HepG2 (cell line): ENCODE results near the gene MRI1. TPM values are rescaled to one million over a fixed set of nuclear protein-coding genes. Genes with fewer than 3 reads are reported as not detected.

ENCODE experiments used
- ASH2L ChIP-seq: fragments of 300-600, 200-600 bp; sonication (generic); IDR thresholded peaks from 2 replicates; pipeline ENCODE4 v1.7.0; 2017; ENCODE audit warnings: low read depth, mild to moderate bottlenecking, moderate library complexity, mixed read lengths, low read length; ENCODE audit not compliant: insufficient read length
- CREB1 ChIP-seq, 2 experiments: fragments of 450-650 bp in 1 of 2; IDR thresholded peaks; 2 replicates each; pipeline ENCODE4 v1.6.1; 2016 to 2017; ENCODE audit warnings: control low read depth in 1 of 2, mild to moderate bottlenecking in 1 of 2, missing compliant biosample characterization in 1 of 2, missing genetic modification characterization in 1 of 2
- GATAD2A ChIP-seq: IDR thresholded peaks from 2 replicates; pipeline ENCODE4 v1.6.1; 2016
- MED1 ChIP-seq: sonication (generic); formaldehyde crosslinking; IDR thresholded peaks from 2 replicates; pipeline ENCODE4 v1.4.0; 2020; ENCODE audit warnings: missing genetic modification reagents
- PTBP1 ChIP-seq: fragments of 200-400 bp; formaldehyde crosslinking; IDR thresholded peaks from 2 replicates; pipeline ENCODE4 v1.6.1; 2018; ENCODE audit warnings: low read length, low read depth; ENCODE audit not compliant: poor library complexity, severe bottlenecking
- SIN3A ChIP-seq: IDR thresholded peaks from 2 replicates; pipeline ENCODE4 v1.6.1; 2011; ENCODE audit warnings: low read depth, mild to moderate bottlenecking, control low read depth, low read length, borderline replicate concordance
- SOX6 ChIP-seq, 2 experiments: fragments of 450-650 bp in 1 of 2; sonication (generic) in 1 of 2; formaldehyde crosslinking in 1 of 2; IDR thresholded peaks; 2 replicates each; pipeline versions ENCODE4 v1.4.0 to v1.6.1; 2017 to 2020; ENCODE audit warnings: antibody characterized with exemption in 1 of 2, mild to moderate bottlenecking in 1 of 2, missing genetic modification reagents in 1 of 2
- ZNF160 ChIP-seq: sonication (generic); formaldehyde crosslinking; IDR thresholded peaks from 2 replicates; pipeline ENCODE4 v1.8.0; 2022; ENCODE audit warnings: mild to moderate bottlenecking, inconsistent platforms, missing genetic modification reagents
- ZNF225 ChIP-seq: sonication (generic); formaldehyde crosslinking; IDR thresholded peaks from 2 replicates; pipeline ENCODE4 v1.4.0; 2020; ENCODE audit warnings: mild to moderate bottlenecking, missing genetic modification reagents
- ZNF432 ChIP-seq: sonication (generic); formaldehyde crosslinking; IDR thresholded peaks from 2 replicates; pipeline ENCODE4 v1.5.0; 2020; ENCODE audit warnings: missing genetic modification reagents, mild to moderate bottlenecking, borderline replicate concordance
- polyA plus RNA-seq, 8 experiments: library from polyadenylated mRNA; depleted of rRNA in 3 of 8; stranded (reverse) in 7 of 8; unstranded in 1 of 8; fragments of >200 nt; fragmentation: Illumina TruSeq in 4 of 8; extraction: Trizol in 4 of 8; gene quantifications; 2 replicates each; pipeline versions ENCODE4 v1.2.1 to v1.2.3, GENCODE V29; 2011 to 2016; ENCODE audit warnings: low read depth in 4 of 8, missing spikeins in 1 of 8, mixed read lengths in 1 of 8; ENCODE audit not compliant: insufficient read depth in 1 of 8
- total RNA-seq, 5 experiments: library from RNA; depleted of rRNA; stranded (reverse); fragments of >200 nt; fragmentation: Illumina TruSeq; extraction: Trizol; gene quantifications; 2 replicates each; pipeline ENCODE4 v1.2.3, GENCODE V29; 2016; ENCODE audit warnings: low read depth in 1 of 5
- TF ChIP-seq, protein P1 (sequence below): sonication (generic); IDR thresholded peaks from 2 replicates; pipeline ENCODE4 v1.6.1; 2016; ENCODE audit warnings: low read depth, borderline replicate concordance
- TF ChIP-seq, protein P2 (sequence below): sonication (generic); formaldehyde crosslinking; IDR thresholded peaks from 2 replicates; pipeline ENCODE4 v1.4.0; 2020; ENCODE audit warnings: missing genetic modification reagents
- TF ChIP-seq, protein P3 (sequence below): IDR thresholded peaks from 2 replicates; pipeline ENCODE4 v1.6.1; 2012; ENCODE audit warnings: inconsistent platforms
- TF ChIP-seq, protein P4 (sequence below): sonication (generic); formaldehyde crosslinking; conservative IDR thresholded peaks from 2 replicates; pipeline ENCODE4 v1.4.0; 2020; ENCODE audit warnings: mild to moderate bottlenecking, missing genetic modification reagents, moderate library complexity
- TF ChIP-seq, protein P5 (sequence below): sonication (generic); formaldehyde crosslinking; IDR thresholded peaks from 2 replicates; pipeline ENCODE4 v1.5.0; 2020; ENCODE audit warnings: mild to moderate bottlenecking, missing genetic modification reagents, moderate library complexity
- TF ChIP-seq, protein P6 (sequence below): sonication (generic); formaldehyde crosslinking; IDR thresholded peaks from 2 replicates; pipeline ENCODE4 v1.5.1; 2020; ENCODE audit warnings: missing genetic modification reagents, mild to moderate bottlenecking, borderline replicate concordance
- TF ChIP-seq, protein P7 (sequence below), 2 experiments: fragments of 450-650 bp in 1 of 2; sonication (generic) in 1 of 2; formaldehyde crosslinking; IDR thresholded peaks; 2 replicates each; pipeline versions ENCODE4 v1.5.0 to v1.8.0; 2020 to 2022; ENCODE audit warnings: mild to moderate bottlenecking in 1 of 2, missing genetic modification reagents in 1 of 2

Gene MRI1
- total and polyA plus RNA-seq, 2 of the 13 experiments (the other 11 are each of a cell fraction or from before 2014, with no cell fraction given) = 20.1 to 20.6 TPM

DNA sequence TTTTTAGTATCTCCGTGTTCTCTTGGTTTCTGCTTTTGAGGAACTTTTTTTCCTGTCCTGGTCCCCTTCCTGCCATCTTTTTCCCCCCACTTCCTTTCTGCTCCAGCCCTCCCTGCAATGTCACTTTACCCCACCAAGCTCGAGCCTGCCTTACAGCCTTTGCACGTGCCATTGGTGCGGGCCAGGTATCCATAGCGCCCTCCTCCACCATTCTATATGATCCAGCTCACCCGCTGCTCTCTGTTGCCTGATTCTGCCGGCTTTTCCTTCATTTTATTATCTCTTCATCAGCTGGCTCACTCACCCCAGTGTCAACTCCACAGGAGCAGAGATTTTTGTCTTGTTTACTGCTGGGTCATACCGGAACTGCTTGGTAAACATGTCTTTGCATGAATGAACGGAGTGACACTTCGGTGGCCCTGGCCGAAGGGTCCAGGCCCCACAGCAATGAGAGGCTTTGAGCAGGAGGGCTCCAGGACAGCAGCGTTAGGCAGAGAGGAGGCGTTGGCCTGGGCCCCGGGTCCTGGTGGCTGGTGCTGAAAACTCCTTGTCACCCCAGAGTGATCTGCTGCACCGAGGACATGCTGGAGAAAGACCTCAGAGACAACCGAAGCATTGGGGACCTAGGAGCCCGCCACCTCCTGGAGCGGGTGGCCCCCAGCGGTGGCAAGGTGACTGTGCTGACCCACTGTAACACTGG, 1.2 kb downstream of the MRI1 start (continued):
- TF ChIP-seq ZNF225 (CRISPR knock-in tag) = peak; percentile 48; the same call in 1 of the 2 replicates
- TF ChIP-seq, protein P1, sequence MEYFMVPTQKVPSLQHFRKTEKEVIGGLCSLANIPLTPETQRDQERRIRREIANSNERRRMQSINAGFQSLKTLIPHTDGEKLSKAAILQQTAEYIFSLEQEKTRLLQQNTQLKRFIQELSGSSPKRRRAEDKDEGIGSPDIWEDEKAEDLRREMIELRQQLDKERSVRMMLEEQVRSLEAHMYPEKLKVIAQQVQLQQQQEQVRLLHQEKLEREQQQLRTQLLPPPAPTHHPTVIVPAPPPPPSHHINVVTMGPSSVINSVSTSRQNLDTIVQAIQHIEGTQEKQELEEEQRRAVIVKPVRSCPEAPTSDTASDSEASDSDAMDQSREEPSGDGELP = peak; percentile 74
- TF ChIP-seq PTBP1 = no peak
- TF ChIP-seq CREB1 (IDR thresholded peaks at IDR 0.05) = no peak
- TF ChIP-seq CREB1 (CRISPR knock-in tag; IDR thresholded peaks at IDR 0.05) = peak; percentile 61; the same call in 1 of the 2 replicates
- TF ChIP-seq, protein P2, sequence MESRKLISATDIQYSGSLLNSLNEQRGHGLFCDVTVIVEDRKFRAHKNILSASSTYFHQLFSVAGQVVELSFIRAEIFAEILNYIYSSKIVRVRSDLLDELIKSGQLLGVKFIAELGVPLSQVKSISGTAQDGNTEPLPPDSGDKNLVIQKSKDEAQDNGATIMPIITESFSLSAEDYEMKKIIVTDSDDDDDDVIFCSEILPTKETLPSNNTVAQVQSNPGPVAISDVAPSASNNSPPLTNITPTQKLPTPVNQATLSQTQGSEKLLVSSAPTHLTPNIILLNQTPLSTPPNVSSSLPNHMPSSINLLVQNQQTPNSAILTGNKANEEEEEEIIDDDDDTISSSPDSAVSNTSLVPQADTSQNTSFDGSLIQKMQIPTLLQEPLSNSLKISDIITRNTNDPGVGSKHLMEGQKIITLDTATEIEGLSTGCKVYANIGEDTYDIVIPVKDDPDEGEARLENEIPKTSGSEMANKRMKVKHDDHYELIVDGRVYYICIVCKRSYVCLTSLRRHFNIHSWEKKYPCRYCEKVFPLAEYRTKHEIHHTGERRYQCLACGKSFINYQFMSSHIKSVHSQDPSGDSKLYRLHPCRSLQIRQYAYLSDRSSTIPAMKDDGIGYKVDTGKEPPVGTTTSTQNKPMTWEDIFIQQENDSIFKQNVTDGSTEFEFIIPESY = peak; percentile 58; the same call in 1 of the 2 replicates
- TF ChIP-seq, protein P3, sequence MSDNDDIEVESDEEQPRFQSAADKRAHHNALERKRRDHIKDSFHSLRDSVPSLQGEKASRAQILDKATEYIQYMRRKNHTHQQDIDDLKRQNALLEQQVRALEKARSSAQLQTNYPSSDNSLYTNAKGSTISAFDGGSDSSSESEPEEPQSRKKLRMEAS = peak; percentile 53
- TF ChIP-seq, protein P4, sequence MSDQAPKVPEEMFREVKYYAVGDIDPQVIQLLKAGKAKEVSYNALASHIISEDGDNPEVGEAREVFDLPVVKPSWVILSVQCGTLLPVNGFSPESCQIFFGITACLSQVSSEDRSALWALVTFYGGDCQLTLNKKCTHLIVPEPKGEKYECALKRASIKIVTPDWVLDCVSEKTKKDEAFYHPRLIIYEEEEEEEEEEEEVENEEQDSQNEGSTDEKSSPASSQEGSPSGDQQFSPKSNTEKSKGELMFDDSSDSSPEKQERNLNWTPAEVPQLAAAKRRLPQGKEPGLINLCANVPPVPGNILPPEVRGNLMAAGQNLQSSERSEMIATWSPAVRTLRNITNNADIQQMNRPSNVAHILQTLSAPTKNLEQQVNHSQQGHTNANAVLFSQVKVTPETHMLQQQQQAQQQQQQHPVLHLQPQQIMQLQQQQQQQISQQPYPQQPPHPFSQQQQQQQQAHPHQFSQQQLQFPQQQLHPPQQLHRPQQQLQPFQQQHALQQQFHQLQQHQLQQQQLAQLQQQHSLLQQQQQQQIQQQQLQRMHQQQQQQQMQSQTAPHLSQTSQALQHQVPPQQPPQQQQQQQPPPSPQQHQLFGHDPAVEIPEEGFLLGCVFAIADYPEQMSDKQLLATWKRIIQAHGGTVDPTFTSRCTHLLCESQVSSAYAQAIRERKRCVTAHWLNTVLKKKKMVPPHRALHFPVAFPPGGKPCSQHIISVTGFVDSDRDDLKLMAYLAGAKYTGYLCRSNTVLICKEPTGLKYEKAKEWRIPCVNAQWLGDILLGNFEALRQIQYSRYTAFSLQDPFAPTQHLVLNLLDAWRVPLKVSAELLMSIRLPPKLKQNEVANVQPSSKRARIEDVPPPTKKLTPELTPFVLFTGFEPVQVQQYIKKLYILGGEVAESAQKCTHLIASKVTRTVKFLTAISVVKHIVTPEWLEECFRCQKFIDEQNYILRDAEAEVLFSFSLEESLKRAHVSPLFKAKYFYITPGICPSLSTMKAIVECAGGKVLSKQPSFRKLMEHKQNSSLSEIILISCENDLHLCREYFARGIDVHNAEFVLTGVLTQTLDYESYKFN = peak; percentile 42; the same call in 1 of the 2 replicates
- TF ChIP-seq ASH2L = peak; percentile 59
- TF ChIP-seq, protein P5, sequence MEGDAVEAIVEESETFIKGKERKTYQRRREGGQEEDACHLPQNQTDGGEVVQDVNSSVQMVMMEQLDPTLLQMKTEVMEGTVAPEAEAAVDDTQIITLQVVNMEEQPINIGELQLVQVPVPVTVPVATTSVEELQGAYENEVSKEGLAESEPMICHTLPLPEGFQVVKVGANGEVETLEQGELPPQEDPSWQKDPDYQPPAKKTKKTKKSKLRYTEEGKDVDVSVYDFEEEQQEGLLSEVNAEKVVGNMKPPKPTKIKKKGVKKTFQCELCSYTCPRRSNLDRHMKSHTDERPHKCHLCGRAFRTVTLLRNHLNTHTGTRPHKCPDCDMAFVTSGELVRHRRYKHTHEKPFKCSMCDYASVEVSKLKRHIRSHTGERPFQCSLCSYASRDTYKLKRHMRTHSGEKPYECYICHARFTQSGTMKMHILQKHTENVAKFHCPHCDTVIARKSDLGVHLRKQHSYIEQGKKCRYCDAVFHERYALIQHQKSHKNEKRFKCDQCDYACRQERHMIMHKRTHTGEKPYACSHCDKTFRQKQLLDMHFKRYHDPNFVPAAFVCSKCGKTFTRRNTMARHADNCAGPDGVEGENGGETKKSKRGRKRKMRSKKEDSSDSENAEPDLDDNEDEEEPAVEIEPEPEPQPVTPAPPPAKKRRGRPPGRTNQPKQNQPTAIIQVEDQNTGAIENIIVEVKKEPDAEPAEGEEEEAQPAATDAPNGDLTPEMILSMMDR = peak; percentile 20; the same call in 1 of the 2 replicates
- TF ChIP-seq, protein P6, sequence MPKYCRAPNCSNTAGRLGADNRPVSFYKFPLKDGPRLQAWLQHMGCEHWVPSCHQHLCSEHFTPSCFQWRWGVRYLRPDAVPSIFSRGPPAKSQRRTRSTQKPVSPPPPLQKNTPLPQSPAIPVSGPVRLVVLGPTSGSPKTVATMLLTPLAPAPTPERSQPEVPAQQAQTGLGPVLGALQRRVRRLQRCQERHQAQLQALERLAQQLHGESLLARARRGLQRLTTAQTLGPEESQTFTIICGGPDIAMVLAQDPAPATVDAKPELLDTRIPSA (CRISPR knock-in tag) = no peak
- TF ChIP-seq MED1 (CRISPR knock-in tag) = peak; percentile 47; the same call in 1 of the 2 replicates
- TF ChIP-seq ZNF432 (CRISPR knock-in tag) = no peak
- TF ChIP-seq, protein P7, sequence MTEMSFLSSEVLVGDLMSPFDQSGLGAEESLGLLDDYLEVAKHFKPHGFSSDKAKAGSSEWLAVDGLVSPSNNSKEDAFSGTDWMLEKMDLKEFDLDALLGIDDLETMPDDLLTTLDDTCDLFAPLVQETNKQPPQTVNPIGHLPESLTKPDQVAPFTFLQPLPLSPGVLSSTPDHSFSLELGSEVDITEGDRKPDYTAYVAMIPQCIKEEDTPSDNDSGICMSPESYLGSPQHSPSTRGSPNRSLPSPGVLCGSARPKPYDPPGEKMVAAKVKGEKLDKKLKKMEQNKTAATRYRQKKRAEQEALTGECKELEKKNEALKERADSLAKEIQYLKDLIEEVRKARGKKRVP (CRISPR knock-in tag; IDR thresholded peaks at IDR 0.05) = no peak; a peak in 1 of 4 replicates
- no peak for TF ChIP-seq SOX6 (IDR thresholded peaks at IDR 0.05)
- peak; percentile 40; the same call in 1 of the 2 replicates for TF ChIP-seq SOX6 (CRISPR knock-in tag; IDR thresholded peaks at IDR 0.05)
- 0 out of 2 replicates have a peak, but pooled peaks have one; percentile 29 for TF ChIP-seq SIN3A
- peak; percentile 24; the same call in 1 of the 2 replicates for TF ChIP-seq GATAD2A (CRISPR knock-in tag)
- no peak for TF ChIP-seq ZNF160 (CRISPR knock-in tag)
